A549 (cell line): ENCODE data around the gene SLCO3A1.

ENCODE experiments used
- CEBPB ChIP-seq, 2 experiments: fragments of >200 bp in 1 of 2; sonication (Bioruptor Twin) in 1 of 2; formaldehyde crosslinking in 1 of 2; IDR thresholded peaks; 2 replicates each; pipeline ENCODE4 v1.6.1; 2012 to 2016
- CTCF ChIP-seq: fragments of >200 bp; sonication (Bioruptor Twin); formaldehyde crosslinking; IDR thresholded peaks from 3 replicates; pipeline ENCODE4 v1.5.1; 2016
- ESRRA ChIP-seq: fragments of 150-350 bp; IDR thresholded peaks from 2 replicates; pipeline ENCODE4 v1.6.1; 2014; ENCODE audit warnings: mild to moderate bottlenecking, low read length, borderline replicate concordance
- HMGXB4 ChIP-seq: fragments of 250-450 bp; sonication (Bioruptor Pico); IDR thresholded peaks from 2 replicates; pipeline ENCODE4 v1.5.0; 2021; ENCODE audit warnings: mild to moderate bottlenecking, moderate library complexity, borderline replicate concordance
- MAZ ChIP-seq: fragments of 150-350 bp; IDR thresholded peaks from 2 replicates; pipeline ENCODE4 v1.6.1; 2014; ENCODE audit warnings: antibody characterized with exemption, low read depth, low read length, borderline replicate concordance
- NPAS2 ChIP-seq: fragments of 250-450 bp; sonication (Bioruptor Pico); IDR thresholded peaks from 2 replicates; pipeline ENCODE4 v1.8.0; 2022; ENCODE audit warnings: mild to moderate bottlenecking, moderate library complexity, borderline replicate concordance
- SMC3 ChIP-seq: fragments of >200 bp; sonication (Bioruptor Twin); formaldehyde crosslinking; IDR thresholded peaks from 3 replicates; pipeline ENCODE4 v1.6.1; 2018; ENCODE audit warnings: inconsistent platforms

- TF ChIP-seq SMC3 (no peak), NPAS2 (CRISPR knock-in tag) (no peak), MAZ (no peak), HMGXB4 (CRISPR knock-in tag) (no peak), CEBPB (IDR thresholded peaks at IDR 0.05) (no peak), CTCF (no peak), ESRRA (no peak)
These were observed 98.7 kb downstream of the SLCO3A1 start for GRCh38 chr15:91952216-91952615.
